SKM-1 treated with dmso at 0.1 percent for 144 hours (cell line): ENCODE data around the gene CBFA2T2.

Experiments used
- DNase-seq: peaks from one replicate; lab custom pipeline; 2025; ENCODE audit not compliant: unreplicated experiment; lab: John Stamatoyannopoulos, UW

Gene CBFA2T2

DNA sequence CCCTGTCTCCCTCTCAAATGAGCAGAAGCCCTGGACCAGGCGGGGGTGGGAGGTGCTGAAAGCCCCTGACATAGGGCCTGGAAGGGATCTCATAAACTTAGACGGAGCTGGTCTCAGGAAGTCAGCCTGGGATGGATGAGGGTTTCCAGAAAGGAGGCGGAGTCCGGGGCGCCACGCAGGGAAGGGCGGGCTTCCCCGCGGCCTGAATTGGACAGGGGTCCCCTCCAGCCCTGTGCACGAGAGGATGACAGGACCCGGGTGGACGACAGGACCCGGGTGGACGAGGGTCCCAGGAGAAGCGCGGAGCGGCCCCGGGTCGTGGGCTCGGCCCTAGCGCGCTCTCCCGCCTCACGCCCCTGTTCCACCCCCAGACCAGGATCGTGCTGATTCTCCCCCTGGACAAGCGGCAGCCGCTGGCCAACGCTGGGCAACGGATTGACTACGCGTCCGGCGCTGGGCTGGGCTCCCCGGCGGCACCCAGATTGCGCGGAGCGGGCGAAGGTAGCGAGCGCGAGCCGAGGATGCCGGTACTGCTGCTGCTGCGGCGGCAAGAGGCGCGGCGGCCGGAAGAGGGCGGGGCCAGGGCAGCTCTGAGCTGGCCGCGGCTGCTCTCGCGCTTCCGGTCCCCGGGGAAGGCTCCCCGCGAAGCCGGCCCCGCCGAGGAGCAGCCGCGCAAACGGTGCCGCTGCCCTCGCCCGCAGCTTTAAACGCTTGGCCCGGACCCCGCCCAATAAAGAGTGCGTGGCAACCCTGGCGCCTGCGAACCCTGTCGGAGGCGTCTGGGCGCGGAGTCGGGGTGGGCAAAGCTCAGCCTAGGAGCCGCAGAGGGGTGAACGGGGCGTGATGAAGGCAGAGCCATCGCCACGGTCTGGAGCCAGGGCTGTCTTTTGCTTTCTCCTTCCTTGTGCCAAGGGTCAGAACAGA, 173.5 kb downstream of the CBFA2T2 start:
- DNase-seq, result peak; percentile 46

DNA sequence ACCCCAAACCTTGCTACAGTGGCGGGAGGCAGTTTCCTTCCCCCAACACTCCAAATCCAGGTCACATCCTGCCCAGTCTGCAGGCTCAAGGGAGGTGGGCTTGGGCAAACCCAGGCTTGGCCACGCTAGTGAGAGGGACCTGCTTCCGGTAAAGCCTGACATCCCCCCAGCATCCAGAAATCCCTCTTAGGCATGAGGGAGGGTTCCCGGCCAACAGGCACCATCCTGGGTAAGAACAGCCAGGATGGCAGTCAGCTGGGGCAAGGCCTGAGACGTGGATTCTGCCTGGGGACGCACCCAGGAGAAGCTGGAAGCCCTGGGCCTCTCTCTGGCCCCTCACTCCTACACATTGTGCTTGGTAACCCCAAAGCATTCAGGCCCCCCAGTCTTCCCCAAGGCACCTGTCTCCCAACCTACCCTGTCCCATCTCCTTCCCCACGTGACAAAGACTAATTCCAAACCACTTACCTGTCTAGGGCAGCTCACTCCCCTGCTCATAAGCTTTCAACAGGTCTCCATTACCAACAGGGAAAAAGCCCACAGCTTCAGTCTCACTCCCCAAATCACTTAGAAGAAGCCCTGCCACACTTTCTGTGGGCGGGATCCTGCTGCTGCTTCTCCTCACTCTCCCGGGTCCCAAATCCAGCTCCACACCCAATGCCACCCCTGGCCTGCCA, 174.3 kb downstream of the CBFA2T2 start:
- no peak for DNase-seq

DNA sequence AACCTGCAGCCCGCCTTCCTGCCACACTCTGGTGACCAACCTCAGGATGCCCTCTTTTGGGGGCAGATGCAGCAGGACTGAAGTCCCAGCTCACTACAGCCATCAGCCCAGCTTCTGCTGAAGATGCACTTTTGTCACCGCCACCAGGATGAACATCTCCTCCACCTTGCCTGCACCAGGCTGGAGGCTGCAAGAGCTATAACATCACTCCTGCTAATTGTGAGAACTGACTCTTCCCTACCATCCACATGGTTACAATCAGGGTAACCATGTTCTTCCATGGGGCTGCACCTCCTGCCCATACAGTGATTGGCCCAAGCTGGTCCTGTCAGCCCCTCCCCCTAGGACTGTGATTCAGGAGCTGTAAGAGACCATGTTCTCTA, 174.9 kb downstream of the CBFA2T2 start:
- DNase-seq, result no peak

DNA sequence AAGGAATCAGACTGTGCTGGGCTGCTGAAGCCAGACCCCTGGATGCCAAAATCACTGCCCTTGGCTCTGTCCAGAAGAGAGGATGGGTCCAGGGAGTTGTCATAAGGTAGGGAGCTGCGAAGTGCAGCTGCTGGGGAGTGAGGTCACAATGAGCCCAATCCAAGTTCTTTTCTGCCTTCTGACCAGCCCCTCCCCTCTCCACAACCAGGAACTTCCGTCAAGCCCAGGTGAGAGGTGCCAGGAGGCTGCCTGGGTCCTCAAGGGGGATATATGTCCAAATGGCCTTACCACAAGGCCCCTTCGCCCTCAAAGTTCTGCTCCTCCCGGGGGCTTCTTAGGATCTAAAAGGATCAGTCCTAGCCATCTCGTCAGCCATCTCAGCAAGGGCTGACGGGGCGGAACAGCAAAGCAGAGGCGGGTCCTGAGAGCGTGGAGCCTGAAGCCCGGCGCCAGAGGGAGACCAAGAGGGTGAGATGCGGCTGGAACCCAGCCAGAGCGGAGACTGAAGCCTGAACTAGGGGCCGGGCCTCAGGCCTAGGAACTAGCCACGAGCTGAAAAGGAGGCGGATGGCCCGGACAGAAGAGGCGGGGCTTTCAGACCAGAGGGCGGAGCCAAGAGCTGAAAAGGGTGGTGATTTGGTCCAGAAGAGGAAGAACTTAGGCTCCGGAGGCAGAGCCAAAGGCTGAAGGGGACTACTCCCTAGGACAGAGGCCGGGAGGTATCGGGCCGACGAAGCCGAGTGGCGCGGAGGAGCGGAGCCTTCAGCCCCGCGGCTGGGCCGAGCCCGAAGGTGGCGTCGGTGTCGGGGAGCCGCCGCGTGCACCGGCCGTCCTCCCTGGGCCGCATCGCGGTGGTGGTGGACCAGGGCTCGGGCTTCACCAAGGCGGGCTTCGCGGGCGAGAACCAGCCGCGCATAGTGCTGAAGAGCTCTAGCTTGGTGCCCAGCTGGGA, 176.7 kb downstream of the CBFA2T2 start, which contains the start of gene ACTL10:
Gene ACTL10 (plus strand): TSS at position 651 of the 952 bp plus-strand sequence. CDS start 555 bp downstream, outside the sequence.
- peak; percentile 99 for DNase-seq

DNA sequence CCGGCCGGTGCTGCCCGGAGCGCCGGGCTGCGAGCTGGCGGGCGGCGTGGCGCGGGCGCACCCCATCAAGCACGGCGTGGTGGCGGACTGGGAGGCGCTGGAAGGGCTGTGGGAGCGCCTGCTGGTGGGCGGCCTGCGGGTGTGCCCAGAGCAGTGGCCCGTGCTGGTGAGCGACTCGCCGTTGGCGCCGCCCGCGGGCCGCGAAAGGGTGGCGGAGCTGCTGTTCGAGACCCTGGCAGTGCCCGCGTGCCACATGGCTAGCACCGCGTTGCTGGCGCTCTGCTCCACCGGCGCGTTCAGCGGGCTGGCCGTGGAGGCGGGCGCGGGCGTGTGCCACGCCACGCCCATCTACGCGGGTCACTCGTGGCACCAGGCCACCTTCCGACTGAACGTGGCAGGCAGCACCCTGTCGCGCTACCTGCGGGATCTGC, 177.4 kb downstream of the CBFA2T2 start:
- no peak for DNase-seq

DNA sequence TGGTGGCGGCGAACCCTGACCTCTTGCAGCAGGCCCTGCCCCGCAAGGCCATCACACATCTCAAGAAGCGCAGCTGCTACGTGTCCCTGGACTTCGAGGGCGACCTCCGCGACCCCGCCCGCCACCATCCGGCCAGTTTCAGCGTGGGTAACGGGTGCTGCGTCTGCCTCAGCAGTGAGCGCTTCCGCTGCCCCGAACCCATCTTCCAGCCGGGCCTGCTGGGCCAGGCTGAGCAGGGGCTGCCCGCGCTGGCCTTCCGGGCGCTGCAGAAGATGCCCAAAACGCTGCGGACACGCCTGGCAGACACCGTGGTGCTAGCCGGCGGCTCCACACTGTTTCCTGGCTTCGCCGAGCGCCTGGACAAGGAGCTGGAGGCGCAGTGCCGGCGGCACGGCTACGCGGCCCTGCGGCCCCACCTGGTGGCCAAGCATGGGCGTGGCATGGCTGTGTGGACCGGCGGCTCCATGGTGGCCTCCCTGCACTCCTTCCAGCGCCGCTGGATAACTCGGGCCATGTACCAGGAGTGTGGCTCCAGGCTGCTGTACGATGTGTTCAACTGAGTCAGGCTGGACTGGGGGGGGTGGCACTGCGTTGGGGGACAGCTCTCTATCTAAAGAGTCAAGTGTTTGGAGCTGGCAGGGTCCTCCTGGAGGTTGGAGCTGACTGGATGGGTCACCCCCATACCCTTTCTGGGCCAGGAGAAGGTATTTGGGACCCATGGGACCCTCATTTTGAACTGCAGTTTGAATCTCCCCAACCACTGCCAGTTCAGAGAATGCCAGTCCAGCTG, 178.0 kb downstream of the CBFA2T2 start:
- DNase-seq, result peak; percentile 78

DNA sequence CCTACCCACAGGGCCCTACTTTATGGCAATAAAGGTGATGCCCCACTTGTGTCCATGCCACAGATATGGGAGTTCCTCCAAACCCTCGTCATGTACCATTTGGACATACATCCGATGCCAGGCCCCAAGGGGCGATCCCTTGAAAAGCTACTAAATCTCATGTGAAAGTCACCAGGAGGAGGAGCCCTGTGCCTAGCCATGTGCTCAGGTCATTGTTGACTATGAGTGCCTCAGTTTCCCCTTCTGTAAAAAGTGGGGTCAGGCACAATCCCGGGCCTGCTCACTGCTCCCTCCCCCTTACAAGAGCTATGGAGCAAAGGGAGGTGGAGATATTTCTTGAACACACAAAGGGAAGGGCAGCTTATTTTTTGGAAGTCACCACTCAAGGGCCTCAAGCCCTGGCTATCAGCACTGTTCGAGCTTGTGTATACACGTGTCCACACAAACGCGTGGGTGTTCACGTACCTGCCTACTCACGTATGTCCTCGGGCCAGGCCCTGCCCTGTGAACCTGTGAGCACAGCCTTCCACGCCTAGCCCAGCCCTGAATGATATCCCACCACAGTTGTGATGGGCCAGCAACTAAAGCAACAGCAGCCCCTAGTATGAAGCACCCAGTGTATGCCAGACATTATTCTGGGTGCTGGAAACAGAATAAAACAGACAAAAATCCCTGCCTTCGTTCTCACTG, 178.7 kb downstream of the CBFA2T2 start:
- DNase-seq, result no peak

DNA sequence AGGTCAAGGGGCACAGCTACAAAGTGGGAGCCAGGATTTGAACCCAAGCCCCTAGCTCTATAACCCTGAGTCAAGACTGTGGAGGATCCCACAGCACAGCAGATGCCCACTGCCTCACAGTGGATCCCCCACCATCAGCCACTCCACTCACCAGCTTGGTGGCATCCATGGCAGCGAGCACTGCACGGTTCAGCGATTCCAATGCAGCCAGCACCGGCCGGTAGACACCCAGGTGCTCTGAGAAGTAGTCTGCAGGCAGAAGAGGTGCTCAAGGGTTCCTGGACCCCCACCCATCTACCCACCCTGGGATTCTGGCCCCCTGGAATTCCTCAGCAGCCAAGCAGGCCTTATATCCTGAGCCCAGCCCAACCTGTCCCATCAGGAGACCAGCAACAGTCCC, 179.3 kb downstream of the CBFA2T2 start:
- no peak for DNase-seq

DNA sequence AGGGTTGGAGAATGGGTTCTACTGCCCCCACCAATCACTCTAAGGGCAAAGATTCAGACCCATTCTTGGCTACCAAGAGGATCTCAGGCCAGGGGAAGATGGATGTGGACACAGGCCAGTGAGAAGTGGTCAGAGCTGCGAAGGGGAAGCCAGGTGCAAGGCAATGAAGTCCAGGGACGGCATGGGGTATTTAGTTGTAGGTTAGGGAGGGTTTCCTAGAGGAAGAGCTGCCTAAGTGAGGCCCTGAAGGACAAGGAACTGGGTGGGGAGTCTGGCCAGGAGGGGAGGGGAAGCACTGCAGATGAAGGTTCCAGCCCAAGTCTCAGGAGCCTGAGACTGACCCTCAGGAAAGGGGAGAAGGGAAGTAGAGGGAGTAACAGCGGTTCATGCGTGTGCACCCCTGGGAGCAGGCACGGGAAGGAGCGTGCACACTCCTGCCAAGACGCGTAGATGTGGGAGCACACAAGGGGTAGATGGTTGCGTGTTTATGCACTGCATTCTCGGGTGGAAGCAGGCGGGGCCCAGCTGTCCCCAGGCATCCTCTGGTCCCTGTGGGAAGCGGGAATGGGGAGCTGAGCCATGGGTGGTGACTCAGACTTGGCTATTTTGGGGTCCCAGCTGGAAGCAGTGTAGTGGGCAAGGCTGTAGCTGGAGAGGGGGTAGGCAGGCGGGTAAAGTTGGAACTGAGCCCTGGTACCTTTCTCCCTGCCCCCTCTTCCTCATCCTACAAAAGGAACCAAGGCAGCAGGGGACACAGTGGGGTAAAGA, 180.2 kb downstream of the CBFA2T2 start:
- no peak for DNase-seq

DNA sequence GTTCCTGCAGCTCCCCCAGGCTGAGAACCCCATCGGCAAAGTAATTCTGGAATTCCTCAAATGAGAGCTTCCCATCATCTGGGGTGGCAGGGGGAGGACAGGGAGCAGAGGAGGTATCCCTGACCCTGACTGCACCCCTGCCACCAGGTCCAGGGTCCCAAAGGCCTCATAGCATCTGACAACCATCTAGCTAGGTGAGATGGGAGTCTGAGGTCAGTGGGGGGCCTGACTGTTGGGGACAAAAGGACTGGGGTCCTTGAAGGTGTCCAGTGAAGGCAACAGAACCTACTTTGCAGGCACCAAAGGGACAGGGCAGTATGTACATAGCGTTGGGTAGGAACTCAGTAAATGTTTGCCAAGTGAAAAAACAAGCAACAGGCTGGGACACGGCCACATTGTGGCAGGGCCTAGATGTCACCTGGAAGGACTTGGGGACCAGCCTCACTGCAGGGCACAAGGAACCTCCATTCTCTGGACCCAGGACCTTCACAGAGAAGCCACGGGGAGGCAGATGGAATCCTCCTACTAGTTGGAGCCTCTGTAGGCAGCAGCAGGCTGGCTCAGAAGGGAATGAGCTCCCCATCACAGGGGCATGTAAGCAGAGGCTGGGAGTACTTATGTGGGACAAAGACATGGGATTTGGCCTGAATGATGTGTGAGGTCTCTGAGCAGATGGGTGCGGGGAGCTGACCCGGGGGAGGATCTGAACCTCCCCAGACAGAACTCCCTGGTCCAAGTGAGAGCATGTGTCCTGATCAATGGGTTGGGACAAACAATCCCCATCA, 181.0 kb downstream of the CBFA2T2 start:
- DNase-seq, result no peak

DNA sequence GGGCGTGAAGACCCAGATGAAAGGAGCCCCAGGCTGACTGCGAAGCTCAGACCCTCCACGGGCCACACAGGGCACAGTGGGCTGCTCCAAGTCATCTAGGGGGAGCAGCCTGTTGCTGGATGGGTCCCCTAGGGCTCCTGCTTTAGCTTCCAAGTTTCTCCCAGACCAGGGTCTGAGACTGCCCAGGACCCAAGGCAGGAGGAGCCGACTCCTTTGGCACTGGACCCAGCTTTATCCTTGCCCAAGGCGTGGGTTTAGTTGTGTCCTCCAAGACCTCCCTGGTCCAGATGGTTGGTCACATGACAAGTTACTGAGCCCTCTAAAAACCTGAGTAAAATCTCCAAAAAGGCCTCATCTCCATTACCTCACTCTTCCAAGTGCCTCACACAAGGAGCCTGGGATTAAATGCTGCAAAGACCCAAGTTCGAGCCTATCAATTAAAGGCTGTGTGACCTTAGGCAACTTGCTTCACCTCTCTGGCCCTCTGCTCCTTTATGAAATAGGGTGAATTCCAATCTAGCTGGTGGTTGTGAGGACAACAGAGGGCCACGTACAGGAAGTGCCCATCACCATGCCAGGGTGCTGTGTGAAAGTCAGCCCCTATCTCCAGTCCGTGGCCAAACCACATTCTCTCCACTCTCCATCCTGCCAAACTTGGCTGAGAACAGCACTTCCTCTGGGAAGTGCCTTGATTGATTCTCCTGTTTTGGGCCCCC, 181.8 kb downstream of the CBFA2T2 start:
- no peak for DNase-seq

DNA sequence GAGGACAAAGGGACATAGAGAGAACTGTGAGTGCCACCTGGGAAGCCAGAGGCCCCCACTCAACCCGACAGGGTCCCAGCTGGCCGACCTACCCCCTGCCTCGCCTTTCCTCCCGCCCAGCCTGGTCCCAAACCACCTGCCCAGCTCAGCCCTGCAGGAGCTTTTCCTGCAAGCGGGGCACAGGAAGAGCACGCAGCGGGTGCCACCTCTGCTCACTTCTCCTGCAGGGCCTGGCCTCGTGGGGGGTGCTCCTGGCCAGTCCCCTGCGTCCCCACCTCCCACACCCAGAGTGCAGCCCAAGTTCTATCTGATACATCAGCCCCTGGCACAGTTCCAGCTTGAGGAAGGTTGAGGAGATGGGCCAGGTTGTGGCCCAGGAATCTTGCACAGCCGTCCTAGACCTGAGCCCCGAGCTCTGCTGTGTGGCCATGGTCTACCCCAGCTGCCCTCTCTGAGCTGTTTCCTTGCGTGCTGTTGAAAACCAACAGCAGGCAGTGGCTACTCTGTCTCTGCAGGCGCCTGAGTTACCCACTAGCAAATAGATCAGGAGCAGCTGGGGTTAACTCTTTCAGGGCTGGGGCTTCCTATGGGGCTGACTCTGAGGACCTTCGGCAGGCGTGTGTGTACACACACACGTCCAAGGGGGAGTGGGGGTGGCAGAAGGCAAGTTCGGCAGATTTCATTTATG, 182.7 kb downstream of the CBFA2T2 start:
- DNase-seq, result no peak

DNA sequence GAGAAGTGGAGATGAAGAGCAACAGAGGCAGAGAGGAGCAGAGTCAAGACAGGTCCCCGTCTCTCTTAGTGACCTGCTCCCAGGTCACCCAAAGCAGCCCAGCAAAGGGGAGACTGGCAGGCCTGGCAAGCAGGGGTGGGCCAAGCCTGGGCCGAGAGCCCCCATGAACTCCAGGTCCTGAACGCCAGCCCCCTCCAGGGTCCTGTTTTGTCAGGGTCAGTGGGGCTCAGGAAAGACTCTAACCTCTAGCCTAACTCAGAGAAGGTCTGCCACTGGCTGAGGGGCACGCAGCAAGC, 183.2 kb downstream of the CBFA2T2 start:
- DNase-seq, result no peak

DNA sequence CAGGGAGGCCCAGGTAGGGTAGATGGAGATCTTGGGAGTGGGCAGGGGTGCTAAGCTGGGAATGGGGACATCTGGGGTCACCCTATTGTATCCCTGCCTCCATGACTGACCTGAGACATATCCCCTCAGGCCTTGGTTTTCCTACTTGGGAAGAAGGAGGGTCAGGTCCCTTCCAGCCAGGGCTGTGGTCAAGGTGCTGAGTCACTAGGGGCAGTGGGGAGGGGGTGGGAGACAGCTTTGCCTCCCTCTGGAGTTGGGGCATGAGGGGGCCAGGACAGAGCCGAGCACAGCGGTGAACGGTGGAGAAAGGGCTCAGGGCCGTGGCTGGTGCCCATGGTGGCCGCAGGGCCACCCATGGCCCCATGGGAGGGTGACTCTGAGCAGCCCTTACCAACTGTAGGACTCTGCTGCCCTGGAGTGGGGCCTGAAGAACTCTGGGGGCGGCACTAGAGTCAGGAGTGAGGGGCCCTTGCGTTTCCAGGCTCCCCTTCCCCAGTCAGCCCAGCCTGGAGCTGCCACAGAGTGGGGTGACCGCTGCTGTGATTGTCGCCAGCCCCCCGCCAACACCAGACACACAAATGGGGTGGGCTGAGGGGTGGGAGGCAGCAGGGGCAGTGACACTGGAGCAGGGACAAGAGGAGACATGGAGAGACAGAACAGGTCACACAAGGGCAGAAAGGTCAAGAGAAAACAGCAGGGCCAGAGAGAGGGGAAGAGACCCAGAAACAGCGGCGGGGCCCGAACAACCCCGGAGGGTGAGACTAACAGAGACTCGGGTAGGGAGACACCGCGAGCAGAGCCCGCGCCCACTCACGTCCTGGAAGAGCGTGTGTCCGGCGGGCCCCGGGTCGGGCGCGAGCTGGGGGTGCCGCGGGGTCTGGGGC, 183.8 kb downstream of the CBFA2T2 start:
- DNase-seq, result peak; percentile 41

DNA sequence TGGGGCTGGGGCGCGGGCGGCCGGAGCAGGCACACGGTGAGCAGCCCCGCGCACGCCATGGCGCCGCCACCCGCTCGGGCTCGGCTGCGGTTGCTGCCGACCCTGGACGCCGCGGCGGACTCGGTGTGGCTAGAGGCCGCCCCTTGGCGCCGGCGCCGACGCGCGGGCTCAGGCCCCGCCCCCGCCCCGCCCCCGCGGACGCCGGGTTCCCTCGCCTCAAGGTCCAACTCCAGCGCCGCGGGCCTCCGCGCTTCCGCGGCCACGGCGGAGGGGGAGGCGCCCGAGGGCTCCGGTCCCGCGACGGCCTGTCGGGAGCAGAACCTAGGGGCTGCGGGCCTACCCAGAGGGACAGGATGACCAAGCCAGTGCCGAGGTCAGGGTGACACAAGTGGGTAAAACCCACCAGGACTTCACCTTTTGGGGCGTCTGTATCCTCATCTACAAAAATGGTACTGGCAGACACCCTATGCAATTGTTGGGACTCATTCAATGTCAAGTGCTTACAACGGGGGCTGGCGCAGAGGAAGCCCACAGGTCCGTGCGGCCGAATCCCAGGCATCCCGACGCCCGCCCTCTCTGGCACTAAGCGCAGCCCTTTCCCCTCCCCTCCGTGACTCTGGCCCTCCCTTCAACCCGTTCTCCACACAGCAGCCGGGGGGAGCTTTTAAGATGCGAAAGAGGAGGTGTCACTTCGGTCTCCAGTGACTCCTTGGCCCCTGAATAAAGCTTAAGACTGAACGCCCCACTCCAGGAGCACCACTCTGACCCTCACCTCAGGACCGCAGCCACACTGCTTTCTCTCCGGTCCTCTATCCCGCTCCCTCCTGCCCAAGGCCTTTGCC, 184.6 kb downstream of the CBFA2T2 start, which contains the start of gene NECAB3:
Gene NECAB3 (minus strand): TSS at position 135 of the 842 bp plus-strand sequence. CDS start 76 bp downstream, at position 59.
- peak; percentile 41 for DNase-seq
